DOHH2 (cell line): ENCODE results near the gene TMPO.

Experiments
- H3F3A ChIP-seq: fragments of 200-600 bp; sonication (generic), shearing (Covaris generic); 2 replicates; pipeline ENCODE4 v1.6.0; 2016; ENCODE audit warnings: antibody characterized with exemption, mild to moderate bottlenecking; ENCODE audit not compliant: control insufficient read depth, insufficient read depth
- H3K27ac ChIP-seq: fragments of 200-600 bp; sonication (generic); 2 replicates; pipeline ENCODE4 v1.5.1; 2014; ENCODE audit warnings: low read depth, mild to moderate bottlenecking, low read length, moderate library complexity
- H3K27me3 ChIP-seq: fragments of 200-600 bp; sonication (generic); 2 replicates; pipeline ENCODE4 v1.6.1; 2014; ENCODE audit warnings: mild to moderate bottlenecking, low read length, mixed read lengths; ENCODE audit not compliant: control insufficient read depth
- H3K36me3 ChIP-seq: fragments of 200-600 bp; sonication (generic); 2 replicates; pipeline ENCODE4 v1.6.1; 2014; ENCODE audit warnings: mild to moderate bottlenecking, low read length, moderate library complexity, mixed read lengths; ENCODE audit not compliant: control insufficient read depth
- H3K4me1 ChIP-seq: fragments of 200-600 bp; sonication (generic); 2 replicates; pipeline ENCODE4 v1.6.1; 2014; ENCODE audit warnings: mild to moderate bottlenecking, low read length, mixed read lengths; ENCODE audit not compliant: control insufficient read depth
- H3K4me2 ChIP-seq: fragments of 200-600 bp; sonication (generic); 2 replicates; pipeline ENCODE4 v1.6.0; 2014; ENCODE audit warnings: mild to moderate bottlenecking, low read length, moderate library complexity
- H3K4me3 ChIP-seq: fragments of 200-600 bp; sonication (generic); 2 replicates; pipeline ENCODE4 v1.5.1; 2014; ENCODE audit warnings: mild to moderate bottlenecking, low read length, mixed read lengths
- H3K79me2 ChIP-seq: fragments of 200-600 bp; sonication (generic); 2 replicates; pipeline ENCODE4 v1.6.1; 2014; ENCODE audit warnings: mild to moderate bottlenecking, low read length, mixed read lengths; ENCODE audit not compliant: control insufficient read depth
- H3K9me2 ChIP-seq: fragments of 200-600 bp; sonication (generic); replicated peaks from 2 replicates; pipeline ENCODE4 v1.6.1; 2014; ENCODE audit warnings: mild to moderate bottlenecking, low read length, mixed read lengths; ENCODE audit not compliant: control insufficient read depth
- H3K9me3 ChIP-seq: fragments of 200-600 bp; sonication (generic); 2 replicates; pipeline ENCODE4 v1.6.1; 2014; ENCODE audit warnings: antibody characterized with exemption, low read length, mixed read lengths; ENCODE audit not compliant: control insufficient read depth, insufficient read depth
- H4K20me1 ChIP-seq: fragments of 200-600 bp; sonication (generic); 2 replicates; pipeline ENCODE4 v1.6.0; 2014; ENCODE audit warnings: low read depth, mild to moderate bottlenecking, antibody characterized with exemption, low read length, moderate library complexity; ENCODE audit not compliant: control insufficient read depth, insufficient read depth
- EZH2phosphoT487 ChIP-seq: fragments of 200-600 bp; sonication (generic); IDR thresholded peaks from 2 replicates; pipeline ENCODE4 v1.6.1; 2017; ENCODE audit warnings: borderline replicate concordance, mild to moderate bottlenecking, antibody characterized with exemption, low read length, moderate library complexity, mixed read lengths
- TF ChIP-seq, protein P1 (sequence below): fragments of 200-600 bp; sonication (generic); IDR thresholded peaks from one replicate; pipeline ENCODE4 v1.5.1; 2014; ENCODE audit warnings: antibody characterized with exemption, mild to moderate bottlenecking, low read depth, low read length; ENCODE audit not compliant: poor library complexity, severe bottlenecking

TMPO gene, protein sequence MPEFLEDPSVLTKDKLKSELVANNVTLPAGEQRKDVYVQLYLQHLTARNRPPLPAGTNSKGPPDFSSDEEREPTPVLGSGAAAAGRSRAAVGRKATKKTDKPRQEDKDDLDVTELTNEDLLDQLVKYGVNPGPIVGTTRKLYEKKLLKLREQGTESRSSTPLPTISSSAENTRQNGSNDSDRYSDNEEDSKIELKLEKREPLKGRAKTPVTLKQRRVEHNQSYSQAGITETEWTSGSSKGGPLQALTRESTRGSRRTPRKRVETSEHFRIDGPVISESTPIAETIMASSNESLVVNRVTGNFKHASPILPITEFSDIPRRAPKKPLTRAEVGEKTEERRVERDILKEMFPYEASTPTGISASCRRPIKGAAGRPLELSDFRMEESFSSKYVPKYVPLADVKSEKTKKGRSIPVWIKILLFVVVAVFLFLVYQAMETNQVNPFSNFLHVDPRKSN

DNA sequence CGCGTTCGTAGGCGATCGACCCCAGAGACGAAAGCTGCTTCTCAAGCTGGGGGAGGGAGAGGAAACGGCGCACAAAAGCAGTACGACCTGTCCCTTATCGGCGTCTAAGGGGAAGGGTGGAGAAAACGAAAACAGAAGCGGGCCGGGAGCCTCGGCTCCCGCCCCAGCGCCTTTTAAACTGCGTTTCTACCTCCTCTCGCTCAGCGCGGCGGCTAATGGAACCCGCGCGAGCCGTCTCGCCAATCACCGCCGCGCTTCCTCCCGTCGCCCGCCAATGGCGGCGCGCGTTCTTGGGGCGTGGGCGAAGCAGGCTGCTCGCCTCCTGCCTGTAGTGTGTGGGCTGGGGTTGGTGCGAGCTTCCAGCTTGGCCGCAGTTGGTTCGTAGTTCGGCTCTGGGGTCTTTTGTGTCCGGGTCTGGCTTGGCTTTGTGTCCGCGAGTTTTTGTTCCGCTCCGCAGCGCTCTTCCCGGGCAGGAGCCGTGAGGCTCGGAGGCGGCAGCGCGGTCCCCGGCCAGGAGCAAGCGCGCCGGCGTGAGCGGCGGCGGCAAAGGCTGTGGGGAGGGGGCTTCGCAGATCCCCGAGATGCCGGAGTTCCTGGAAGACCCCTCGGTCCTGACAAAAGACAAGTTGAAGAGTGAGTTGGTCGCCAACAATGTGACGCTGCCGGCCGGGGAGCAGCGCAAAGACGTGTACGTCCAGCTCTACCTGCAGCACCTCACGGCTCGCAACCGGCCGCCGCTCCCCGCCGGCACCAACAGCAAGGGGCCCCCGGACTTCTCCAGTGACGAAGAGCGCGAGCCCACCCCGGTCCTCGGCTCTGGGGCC lies at the start of gene TMPO:
TMPO (plus strand) TSS at position 304 of the 824 bp plus-strand sequence; CDS start at position 582, 278 bp downstream.
- Histone ChIP-seq H3K4me2 (peak within 1 kb of the TSS; percentile 80), H3K27ac (peak within 1 kb of the TSS; percentile 98), H4K20me1 (peaks cover 3% of the 10 kb centered on the region; the same call in 1 of the 2 replicates), H3K27me3 (no peaks in the 10 kb centered on the region), H3K79me2 (peaks cover 77% of the 10 kb centered on the region), H3K4me3 (peak within 1 kb of the TSS; percentile 81), H3K9me2 (no peaks in the 10 kb centered on the region), H3F3A (peaks cover 5% of the 10 kb centered on the region), H3K4me1 (peaks cover 36% of the 10 kb centered on the region), H3K36me3 (peaks cover 72% of the 10 kb centered on the region), H3K9me3 (no peaks in the 10 kb centered on the region)
- no peak for TF ChIP-seq EZH2phosphoT487
- TF ChIP-seq, protein P1, sequence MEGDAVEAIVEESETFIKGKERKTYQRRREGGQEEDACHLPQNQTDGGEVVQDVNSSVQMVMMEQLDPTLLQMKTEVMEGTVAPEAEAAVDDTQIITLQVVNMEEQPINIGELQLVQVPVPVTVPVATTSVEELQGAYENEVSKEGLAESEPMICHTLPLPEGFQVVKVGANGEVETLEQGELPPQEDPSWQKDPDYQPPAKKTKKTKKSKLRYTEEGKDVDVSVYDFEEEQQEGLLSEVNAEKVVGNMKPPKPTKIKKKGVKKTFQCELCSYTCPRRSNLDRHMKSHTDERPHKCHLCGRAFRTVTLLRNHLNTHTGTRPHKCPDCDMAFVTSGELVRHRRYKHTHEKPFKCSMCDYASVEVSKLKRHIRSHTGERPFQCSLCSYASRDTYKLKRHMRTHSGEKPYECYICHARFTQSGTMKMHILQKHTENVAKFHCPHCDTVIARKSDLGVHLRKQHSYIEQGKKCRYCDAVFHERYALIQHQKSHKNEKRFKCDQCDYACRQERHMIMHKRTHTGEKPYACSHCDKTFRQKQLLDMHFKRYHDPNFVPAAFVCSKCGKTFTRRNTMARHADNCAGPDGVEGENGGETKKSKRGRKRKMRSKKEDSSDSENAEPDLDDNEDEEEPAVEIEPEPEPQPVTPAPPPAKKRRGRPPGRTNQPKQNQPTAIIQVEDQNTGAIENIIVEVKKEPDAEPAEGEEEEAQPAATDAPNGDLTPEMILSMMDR = no peak

DNA sequence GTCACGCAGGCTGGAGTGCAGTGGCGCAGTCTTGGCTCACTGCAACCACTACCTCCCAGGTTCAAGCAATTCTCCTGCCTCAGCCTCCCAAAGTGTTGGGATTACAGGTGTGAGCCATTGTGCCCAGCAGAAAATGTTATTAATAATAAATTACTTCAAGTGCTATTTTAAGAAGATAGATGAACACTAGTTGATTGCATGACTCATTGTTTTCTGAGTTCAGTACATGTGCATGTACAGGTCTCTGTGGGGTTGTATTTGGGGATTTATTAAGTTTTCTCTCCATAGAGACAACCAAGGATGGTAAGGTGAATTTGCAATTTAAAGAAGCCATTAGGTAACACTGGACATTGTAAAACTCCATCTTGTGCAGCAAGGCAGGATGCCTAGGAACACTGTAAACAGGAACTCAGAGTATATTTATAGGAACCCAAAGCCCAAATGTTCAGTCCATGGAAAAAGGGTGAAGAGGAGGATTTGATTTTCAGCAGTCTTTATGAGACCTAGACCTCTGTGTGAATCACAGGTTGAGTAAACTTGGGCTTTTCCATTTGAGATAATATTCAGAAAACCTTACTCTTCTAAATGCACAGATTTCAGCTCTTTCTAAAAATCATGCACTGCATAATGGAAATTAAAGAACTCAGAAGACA lies 49.3 kb upstream of the TMPO start:
- TF ChIP-seq, protein P1 = no peak
- TF ChIP-seq EZH2phosphoT487 = no peak
- H3K27ac ChIP-seq = no peak overlapping the region

DNA sequence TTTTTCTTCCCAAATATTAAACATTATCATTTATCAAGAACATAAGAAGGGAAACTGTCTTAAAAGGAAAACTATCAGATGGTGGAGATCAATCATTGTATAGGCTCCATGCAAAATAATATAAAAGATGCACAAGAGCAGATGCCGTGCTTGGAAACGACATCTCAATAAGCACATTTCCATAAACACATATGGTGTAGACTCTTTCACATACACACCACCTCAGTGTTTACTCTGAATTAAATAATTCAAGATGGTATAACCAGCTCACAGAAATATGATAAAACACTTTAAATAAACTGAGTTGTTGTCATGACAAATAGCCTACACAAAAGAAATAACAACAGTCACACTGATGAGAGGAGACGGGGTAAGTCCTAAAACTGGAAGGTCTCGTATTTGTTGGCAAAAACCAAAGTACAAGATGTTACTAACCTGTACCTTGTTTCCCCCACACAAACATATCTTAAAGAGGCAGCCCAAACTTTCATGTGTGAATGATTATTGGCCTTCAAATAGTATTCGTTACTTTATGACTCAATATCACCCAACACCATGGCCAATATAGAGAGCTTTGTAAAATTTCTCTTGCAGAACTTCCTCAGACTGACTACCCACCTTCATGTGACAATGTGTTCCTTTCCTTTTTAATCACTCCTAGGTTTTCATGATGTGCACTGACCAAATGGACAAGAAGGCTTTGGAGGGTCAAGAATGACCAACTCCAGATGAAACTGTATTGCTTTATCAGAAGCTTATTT lies 48.6 kb upstream of the TMPO start:
- Histone ChIP-seq H3K9me2 (no peaks in the 10 kb centered on the region), H3K27ac (no peak overlapping the region), H3K36me3 (no peaks in the 10 kb centered on the region), H3K4me3 (no peak overlapping the region), H4K20me1 (no peaks in the 10 kb centered on the region), H3K4me1 (no peaks in the 10 kb centered on the region), H3F3A (no peaks in the 10 kb centered on the region), H3K9me3 (no peaks in the 10 kb centered on the region), H3K4me2 (no peak overlapping the region), H3K27me3 (0 out of 2 replicates have a peak, but pooled peaks cover 5% of the 10 kb centered on the region), H3K79me2 (no peaks in the 10 kb centered on the region)
- TF ChIP-seq, protein P1 = no peak
- TF ChIP-seq EZH2phosphoT487 = no peak

More for the DNA sequence above, 49.3 kb upstream of the TMPO start:
- Histone ChIP-seq H3K4me3 (no peak overlapping the region), H4K20me1 (no peaks in the 10 kb centered on the region), H3K79me2 (no peaks in the 10 kb centered on the region), H3K9me2 (no peaks in the 10 kb centered on the region), H3K27me3 (0 out of 2 replicates have a peak, but pooled peaks cover 5% of the 10 kb centered on the region), H3K36me3 (no peaks in the 10 kb centered on the region), H3K9me3 (no peaks in the 10 kb centered on the region), H3K4me1 (no peaks in the 10 kb centered on the region), H3K4me2 (no peak overlapping the region), H3F3A (no peaks in the 10 kb centered on the region)
